Panc1 (cell line): Measurements from ENCODE around the gene BRD1.

ENCODE experiments used
- SIN3A ChIP-seq: IDR thresholded peaks from 2 replicates; pipeline ENCODE4 v1.6.1; 2012; ENCODE audit warnings: low read depth, mild to moderate bottlenecking, low read length, moderate library complexity, borderline replicate concordance; ENCODE audit not compliant: insufficient read depth
- TF ChIP-seq, protein P1 (sequence below): fragments of 450-650 bp; IDR thresholded peaks from 2 replicates; pipeline ENCODE4 v1.5.1; 2017; ENCODE audit warnings: mild to moderate bottlenecking

DNA sequence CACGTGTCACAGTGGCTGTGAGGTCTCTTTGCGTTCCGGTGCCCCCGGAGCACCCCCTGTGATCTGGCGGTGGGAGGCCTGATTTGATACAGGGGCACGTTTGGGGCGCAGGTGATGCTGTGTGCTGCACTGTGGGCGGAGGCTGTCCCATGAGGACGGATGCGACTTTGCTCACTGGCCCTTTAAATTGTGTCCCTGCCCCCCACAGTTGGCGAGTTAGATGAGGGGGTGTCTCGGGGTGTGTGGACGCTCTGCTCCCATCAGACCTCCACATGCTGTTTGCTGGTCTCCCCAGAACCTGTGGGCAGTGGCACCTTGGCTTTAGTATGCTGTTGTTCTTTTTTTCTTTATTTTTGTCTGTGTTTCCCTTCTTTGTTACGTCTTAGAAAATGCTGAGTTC is 31.2 kb upstream of the BRD1 start:
- TF ChIP-seq, protein P1, sequence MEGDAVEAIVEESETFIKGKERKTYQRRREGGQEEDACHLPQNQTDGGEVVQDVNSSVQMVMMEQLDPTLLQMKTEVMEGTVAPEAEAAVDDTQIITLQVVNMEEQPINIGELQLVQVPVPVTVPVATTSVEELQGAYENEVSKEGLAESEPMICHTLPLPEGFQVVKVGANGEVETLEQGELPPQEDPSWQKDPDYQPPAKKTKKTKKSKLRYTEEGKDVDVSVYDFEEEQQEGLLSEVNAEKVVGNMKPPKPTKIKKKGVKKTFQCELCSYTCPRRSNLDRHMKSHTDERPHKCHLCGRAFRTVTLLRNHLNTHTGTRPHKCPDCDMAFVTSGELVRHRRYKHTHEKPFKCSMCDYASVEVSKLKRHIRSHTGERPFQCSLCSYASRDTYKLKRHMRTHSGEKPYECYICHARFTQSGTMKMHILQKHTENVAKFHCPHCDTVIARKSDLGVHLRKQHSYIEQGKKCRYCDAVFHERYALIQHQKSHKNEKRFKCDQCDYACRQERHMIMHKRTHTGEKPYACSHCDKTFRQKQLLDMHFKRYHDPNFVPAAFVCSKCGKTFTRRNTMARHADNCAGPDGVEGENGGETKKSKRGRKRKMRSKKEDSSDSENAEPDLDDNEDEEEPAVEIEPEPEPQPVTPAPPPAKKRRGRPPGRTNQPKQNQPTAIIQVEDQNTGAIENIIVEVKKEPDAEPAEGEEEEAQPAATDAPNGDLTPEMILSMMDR, result no peak
- no peak for TF ChIP-seq SIN3A
